ENCODE measurements around the gene MCM3. TPM values are rescaled to one million over a fixed set of nuclear protein-coding genes. Genes with fewer than 3 reads are reported as not detected.

MCM3 gene
- total RNA-seq, 1 donor, result 130 TPM

GRCh38 chr6:52254731-52255378 is 29.7 kb downstream of the MCM3 start:
- DNase-seq (ENCODE audit: low read depth in 2 of 3, low spot score in 2 of 3), result no peak

GRCh38 chr6:52253494-52253893 is 31.0 kb downstream of the MCM3 start:
- DNase-seq (ENCODE audit: low read depth in 2 of 3, low spot score in 2 of 3), result no peak

GRCh38 chr6:52251113-52251512 is 33.4 kb downstream of the MCM3 start:
- DNase-seq (ENCODE audit: low read depth in 2 of 3, low spot score in 2 of 3), result no peak

GRCh38 chr6:52249078-52249477 is 35.5 kb downstream of the MCM3 start:
- peak in 1 of 3 donors; percentile 25 for DNase-seq (ENCODE audit: low read depth in 2 of 3, low spot score in 2 of 3)

- DNase-seq (ENCODE audit: low read depth in 2 of 3, low spot score in 2 of 3), result no peak
Observed at GRCh38 chr6:52245425-52245824, 39.1 kb downstream of the MCM3 start.

GRCh38 chr6:52244400-52244799 is 40.1 kb downstream of the MCM3 start, which contains the start of gene IL17F:
Gene IL17F (minus strand): TSS chr6:52244500. CDS start chr6:52244429, 71 bp downstream.
- DNase-seq (ENCODE audit: low read depth in 2 of 3, low spot score in 2 of 3), result no peak

GRCh38 chr6:52243282-52243893 is 41.2 kb downstream of the MCM3 start:
- no peak for DNase-seq (ENCODE audit: low read depth in 2 of 3, low spot score in 2 of 3)

GRCh38 chr6:52241819-52242218 is 42.7 kb downstream of the MCM3 start:
- no peak for DNase-seq (ENCODE audit: low read depth in 2 of 3, low spot score in 2 of 3)

GRCh38 chr6:52233975-52234823 is 50.3 kb downstream of the MCM3 start:
- DNase-seq (ENCODE audit: low read depth in 2 of 3, low spot score in 2 of 3), result peak in 1 of 3 donors; percentile 44

- DNase-seq (ENCODE audit: low read depth in 2 of 3, low spot score in 2 of 3), result no peak
Observed at GRCh38 chr6:52233005-52233404, 51.5 kb downstream of the MCM3 start.

- no peak for DNase-seq (ENCODE audit: low read depth in 2 of 3, low spot score in 2 of 3)
Observed at GRCh38 chr6:52231406-52232127, 53.0 kb downstream of the MCM3 start.

- no peak for DNase-seq (ENCODE audit: low read depth in 2 of 3, low spot score in 2 of 3)
Observed at GRCh38 chr6:52230685-52231084, 53.9 kb downstream of the MCM3 start.

GRCh38 chr6:52227495-52227894 is 57.0 kb downstream of the MCM3 start:
- DNase-seq (ENCODE audit: low read depth in 2 of 3, low spot score in 2 of 3), result no peak

- DNase-seq (ENCODE audit: low read depth in 2 of 3, low spot score in 2 of 3), result peak in 2 of 3 donors; percentile 59 to 91
Observed at GRCh38 chr6:52221302-52221701, 63.2 kb downstream of the MCM3 start.

- no peak for DNase-seq (ENCODE audit: low read depth in 2 of 3, low spot score in 2 of 3)
Observed at GRCh38 chr6:52217761-52218160, 66.8 kb downstream of the MCM3 start.

- no peak for DNase-seq (ENCODE audit: low read depth in 2 of 3, low spot score in 2 of 3)
Observed at GRCh38 chr6:52216932-52217575, 67.5 kb downstream of the MCM3 start.

GRCh38 chr6:52215787-52216186 is 68.8 kb downstream of the MCM3 start:
- DNase-seq (ENCODE audit: low read depth in 2 of 3, low spot score in 2 of 3), result peak in 1 of 3 donors; percentile 19
